GM21381 (cell line): ENCODE data around the gene CTSC.
"Not testable (repeated sequence)": the region's sequence is repeated elsewhere in the genome, so short reads cannot be mapped to it uniquely, and the experiment has no call there.

Experiments used
- ATAC-seq: cut with Tn5 transposase; IDR thresholded peaks from one replicate; pipeline ENCODE4 v1.9.1; 2021; ENCODE audit warnings: mild to moderate bottlenecking, moderate library complexity; ENCODE audit not compliant: unreplicated experiment

Gene CTSC

DNA sequence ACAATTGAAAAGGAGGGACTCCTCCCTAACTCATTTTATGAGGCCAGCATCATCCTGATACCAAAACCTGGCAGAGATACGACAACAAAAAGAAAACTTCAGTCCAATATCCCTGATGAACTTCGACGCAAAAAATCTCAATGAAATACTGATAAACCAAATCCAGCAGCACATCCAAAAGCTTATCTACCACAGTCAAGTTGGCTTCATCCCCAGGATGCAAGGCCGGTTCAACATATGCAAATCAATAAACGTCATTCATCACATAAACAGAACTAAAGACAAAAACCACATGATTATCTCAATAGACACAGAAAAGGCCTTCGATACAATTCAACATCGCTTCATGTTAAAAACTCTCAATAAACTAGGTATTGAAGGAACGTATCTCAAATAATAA lies 14.7 kb downstream of the CTSC start:
- not testable (repeated sequence) for ATAC-seq

- not testable (repeated sequence) for ATAC-seq
These were observed 16.1 kb downstream of the CTSC start for GRCh38 chr11:88321412-88321811.

DNA sequence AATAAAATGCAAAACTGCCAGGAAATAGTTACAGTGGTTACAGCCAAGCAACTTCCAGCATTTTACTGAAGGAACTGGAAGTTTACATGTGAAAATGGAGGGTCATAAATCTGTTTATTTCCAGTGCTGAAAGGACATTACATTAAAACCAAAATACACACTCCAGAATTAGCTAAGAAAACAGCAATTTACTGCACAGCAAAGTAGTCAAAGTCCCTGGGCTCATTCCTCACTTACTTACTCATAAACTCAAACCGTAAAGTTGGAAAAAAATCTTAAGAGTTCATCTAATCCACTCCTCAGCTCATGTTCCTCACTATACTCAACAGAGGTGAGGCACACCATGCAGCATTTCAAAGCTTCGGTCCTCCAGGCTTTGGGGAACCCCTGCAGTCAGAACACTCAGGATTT lies 17.4 kb downstream of the CTSC start:
- ATAC-seq, result no peak

DNA sequence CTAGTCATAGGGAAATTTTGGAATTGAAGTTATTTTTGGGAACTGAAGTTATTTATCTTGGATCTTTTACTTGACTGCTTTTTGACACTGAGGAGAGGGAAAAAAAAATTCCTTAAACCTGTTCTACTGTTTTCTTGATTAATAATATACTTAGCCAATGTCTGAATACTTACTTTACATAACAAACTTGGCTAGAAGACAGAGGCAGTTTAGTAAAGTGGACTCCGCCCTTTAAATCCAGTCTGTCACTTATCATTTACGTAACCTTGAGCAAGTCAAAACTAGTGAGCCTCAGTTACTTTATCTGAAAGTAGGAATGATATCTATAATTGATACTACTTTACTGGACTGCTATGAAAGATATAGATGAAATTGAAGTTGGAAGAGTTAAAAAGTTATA lies 19.5 kb downstream of the CTSC start:
- no peak for ATAC-seq

DNA sequence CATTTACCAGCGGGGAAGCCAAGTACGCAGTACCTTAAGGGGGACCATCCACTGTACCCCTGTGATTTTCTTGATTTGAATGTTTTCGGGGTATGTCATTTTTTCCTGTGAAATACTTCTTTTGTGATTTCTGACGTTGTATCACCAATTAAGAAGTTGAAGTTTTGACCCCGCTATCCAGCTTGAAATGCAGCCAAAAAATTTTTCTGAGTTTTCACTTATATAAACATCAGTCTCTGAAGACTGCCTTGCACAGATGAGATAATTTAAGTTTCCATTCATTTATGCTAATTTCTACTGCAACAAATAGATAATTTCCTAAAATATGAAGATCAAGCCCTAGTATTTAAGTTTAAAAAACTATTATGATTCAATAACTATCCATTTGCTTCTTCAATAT lies 20.0 kb downstream of the CTSC start:
- ATAC-seq, result no peak

- no peak for ATAC-seq
These were observed 21.5 kb downstream of the CTSC start for GRCh38 chr11:88315981-88316441.

DNA sequence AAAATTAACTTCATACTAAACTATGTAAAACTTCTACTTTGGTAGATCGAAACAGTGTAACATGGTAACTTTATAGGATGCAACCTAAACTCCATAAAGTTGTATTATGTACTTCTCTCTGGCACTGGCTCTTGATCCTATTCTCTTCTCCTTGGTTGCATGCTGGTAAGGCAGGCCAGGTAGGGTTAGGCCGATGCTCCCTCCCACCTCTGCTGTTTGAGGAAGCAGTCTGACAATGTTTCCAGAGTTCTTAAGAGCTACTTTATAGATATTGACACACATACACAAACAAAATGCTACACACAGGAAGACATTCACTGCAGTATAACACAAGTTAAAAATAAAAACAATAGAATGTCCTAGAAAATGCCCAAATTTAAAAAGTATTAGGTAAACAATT lies 22.5 kb downstream of the CTSC start:
- ATAC-seq, result no peak

GRCh38 chr11:88313441-88313840 lies 24.1 kb downstream of the CTSC start:
- ATAC-seq, result no peak

DNA sequence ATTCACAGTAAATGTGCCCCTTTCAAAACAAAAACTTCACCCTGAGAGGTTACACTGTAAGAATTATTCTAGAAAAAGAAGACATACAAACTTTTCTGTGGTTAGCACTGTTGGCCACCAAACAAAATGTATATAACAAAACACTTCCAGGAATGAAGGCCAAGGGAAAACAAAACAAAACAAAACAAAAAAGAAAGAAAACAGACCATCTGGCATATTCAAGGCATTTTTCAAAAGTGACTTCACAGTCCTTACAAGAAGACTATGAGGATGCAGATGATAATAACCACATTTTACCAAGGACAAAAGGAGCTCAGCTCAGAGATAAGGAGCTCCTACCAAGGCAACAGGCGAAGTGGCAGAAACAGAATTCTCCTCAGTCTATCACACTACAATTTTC lies 24.9 kb downstream of the CTSC start:
- ATAC-seq, result no peak

GRCh38 chr11:88310246-88310645 lies 27.3 kb downstream of the CTSC start:
- ATAC-seq, result no peak

GRCh38 chr11:88308576-88308975 lies 29.0 kb downstream of the CTSC start:
- ATAC-seq, result no peak

DNA sequence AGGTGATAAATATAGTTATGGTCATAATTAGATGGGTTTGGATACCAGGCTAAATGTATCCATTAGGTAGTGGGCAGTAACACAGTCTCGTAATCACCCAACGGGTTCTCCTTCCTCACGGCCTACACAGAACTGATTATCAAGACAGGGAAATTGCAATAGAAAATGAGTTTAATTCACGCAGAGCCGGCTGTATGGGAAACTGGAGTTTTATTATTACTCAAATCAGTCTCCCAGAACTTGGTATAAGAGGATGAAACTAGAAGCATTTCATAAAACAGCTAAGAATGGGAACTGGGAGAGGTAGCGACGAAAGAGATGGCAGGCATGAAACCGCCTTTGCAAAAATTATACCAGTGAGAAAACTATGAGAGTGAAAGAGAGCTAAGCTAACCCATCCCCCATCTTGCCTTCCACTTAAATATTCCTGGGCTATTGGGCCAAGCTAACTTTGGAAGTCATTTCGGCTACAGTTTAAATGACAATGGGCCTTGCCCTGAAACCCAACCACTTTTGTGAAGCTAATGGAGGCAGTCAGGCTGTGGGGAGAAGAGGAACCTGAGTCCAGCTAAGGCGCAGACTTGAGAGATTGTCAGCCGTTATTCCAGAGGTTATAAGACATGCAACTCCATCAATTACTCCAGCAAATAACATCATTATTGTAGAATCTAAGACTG lies 29.6 kb downstream of the CTSC start:
- ATAC-seq, result peak; percentile 63

DNA sequence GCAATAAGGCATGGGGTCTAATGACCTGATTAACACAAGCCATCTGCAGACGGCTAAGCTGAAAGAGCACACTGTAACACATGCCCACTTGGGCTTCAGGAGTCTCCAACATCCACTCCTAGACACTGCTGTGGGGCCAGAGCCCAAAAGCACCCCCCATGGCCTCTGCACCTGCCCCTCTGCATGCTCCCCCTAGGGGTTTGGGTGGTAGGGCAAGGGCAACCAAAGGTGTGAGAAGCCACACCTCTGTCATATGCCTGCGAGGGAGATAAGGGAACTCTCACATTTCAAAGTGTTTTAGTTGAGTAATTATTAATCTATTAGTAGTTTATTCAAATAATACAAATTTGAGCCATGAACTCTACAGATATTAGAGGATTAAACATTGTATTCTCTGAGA lies 30.8 kb downstream of the CTSC start:
- no peak for ATAC-seq

DNA sequence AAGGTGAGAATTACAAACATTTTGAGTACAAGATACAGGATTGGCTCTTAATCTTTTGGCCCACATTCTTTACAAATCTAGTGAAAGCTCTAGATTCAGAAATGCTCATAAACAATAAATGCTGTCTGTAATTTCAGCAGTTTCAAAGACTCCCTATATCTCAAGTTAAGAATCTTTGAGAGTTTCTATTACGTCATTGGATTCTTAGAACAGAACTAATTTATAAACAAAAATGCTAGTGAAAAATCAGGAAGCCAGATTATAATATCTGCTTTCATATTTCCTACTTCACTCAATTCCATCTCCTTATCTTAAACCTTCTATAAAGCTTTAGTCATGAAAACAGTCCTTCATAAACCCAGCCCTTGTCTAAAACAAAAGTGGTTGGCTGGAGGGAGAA lies 32.1 kb downstream of the CTSC start:
- no peak for ATAC-seq

GRCh38 chr11:88304352-88304751 lies 33.2 kb downstream of the CTSC start:
- ATAC-seq, result no peak

DNA sequence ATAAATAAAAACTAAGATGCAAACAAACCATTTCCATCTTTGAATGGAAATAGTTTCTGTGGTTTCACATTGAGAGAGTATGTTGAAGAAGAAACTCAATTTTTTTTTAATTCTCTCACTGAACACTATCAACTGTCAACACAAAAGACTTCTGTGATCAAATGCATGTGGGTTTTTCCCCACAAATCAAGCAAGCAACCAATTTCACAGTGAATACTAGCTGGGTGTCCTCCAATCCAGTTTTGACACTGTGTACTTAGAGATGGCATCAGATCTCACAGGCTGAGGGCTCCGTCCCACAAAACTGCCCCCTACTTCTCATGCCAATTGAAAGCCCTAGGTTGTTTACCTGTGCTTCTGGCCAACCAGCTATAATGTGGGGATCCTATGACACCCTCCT lies 34.5 kb downstream of the CTSC start:
- ATAC-seq, result no peak

GRCh38 chr11:88301488-88302140 lies 35.9 kb downstream of the CTSC start:
- peak; percentile 53 for ATAC-seq

- peak; percentile 84 for ATAC-seq
These were observed 36.5 kb downstream of the CTSC start for GRCh38 chr11:88300888-88301487.

- ATAC-seq, result no peak
These were observed 39.7 kb downstream of the CTSC start for GRCh38 chr11:88297863-88298262.

- ATAC-seq, result no peak
These were observed 40.1 kb downstream of the CTSC start for GRCh38 chr11:88297421-88297820.

- ATAC-seq, result no peak
These were observed 42.5 kb downstream of the CTSC start for GRCh38 chr11:88295028-88295427.

DNA sequence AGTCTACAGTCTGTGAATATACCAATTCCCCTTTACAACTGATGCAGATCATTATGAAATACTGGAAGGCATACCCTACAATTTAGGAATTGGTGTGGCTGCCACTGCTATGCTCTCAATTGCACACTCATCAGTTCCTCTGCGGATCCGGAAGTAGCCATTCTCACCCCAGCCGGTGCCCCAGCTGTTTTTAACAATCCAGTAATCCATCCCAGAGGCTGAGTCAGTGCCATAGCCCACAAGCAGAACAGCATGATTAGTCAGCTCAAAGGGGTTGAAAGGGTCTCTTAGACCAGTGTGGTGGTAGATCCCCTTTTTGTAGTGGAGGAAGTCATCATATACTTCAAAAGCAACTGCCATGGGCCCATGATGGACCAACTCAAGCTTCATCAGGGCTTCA lies 43.6 kb downstream of the CTSC start:
- ATAC-seq, result no peak
